ENCODE data around the gene ELMO1. TPM values are rescaled to one million over a fixed set of nuclear protein-coding genes. Genes with fewer than 3 reads are reported as not detected.

The ELMO1 gene
- total and polyA plus RNA-seq, 2 experiments from 2014 or later, result 9.6 to 10.8 TPM

GRCh38 chr7:37344886-37345579, 103.6 kb downstream of the ELMO1 start:
- Histone ChIP-seq H3K27me3 (no peaks in the 10 kb centered on the region), H3K4me3 (no peak overlapping the region), H3K36me3 (no peaks in the 10 kb centered on the region), H3K9me3 (ENCODE audit: low read depth) (no peaks in the 10 kb centered on the region), H3K4me1 (ENCODE audit: low read depth) (peaks cover 8% of the 10 kb centered on the region), H3K27ac (peak overlapping the region; percentile 79)
- no peak for DNase-seq (ENCODE audit: low read depth in 1 of 2, low spot score in 1 of 2)
- TF ChIP-seq, protein P1, sequence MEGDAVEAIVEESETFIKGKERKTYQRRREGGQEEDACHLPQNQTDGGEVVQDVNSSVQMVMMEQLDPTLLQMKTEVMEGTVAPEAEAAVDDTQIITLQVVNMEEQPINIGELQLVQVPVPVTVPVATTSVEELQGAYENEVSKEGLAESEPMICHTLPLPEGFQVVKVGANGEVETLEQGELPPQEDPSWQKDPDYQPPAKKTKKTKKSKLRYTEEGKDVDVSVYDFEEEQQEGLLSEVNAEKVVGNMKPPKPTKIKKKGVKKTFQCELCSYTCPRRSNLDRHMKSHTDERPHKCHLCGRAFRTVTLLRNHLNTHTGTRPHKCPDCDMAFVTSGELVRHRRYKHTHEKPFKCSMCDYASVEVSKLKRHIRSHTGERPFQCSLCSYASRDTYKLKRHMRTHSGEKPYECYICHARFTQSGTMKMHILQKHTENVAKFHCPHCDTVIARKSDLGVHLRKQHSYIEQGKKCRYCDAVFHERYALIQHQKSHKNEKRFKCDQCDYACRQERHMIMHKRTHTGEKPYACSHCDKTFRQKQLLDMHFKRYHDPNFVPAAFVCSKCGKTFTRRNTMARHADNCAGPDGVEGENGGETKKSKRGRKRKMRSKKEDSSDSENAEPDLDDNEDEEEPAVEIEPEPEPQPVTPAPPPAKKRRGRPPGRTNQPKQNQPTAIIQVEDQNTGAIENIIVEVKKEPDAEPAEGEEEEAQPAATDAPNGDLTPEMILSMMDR (IDR thresholded peaks at IDR 0.05; ENCODE audit: low read depth, low read length), result no peak

- DNase-seq (ENCODE audit: low read depth in 1 of 2, low spot score in 1 of 2), result no peak
- Histone ChIP-seq H3K9me3 (ENCODE audit: low read depth) (no peaks in the 10 kb centered on the region), H3K4me1 (ENCODE audit: low read depth) (peaks cover 8% of the 10 kb centered on the region), H3K27ac (peak overlapping the region; percentile 64), H3K4me3 (no peak overlapping the region), H3K36me3 (no peaks in the 10 kb centered on the region), H3K27me3 (no peaks in the 10 kb centered on the region)
- TF ChIP-seq, protein P1 (IDR thresholded peaks at IDR 0.05; ENCODE audit: low read depth, low read length), result no peak
These were observed 105.8 kb downstream of the ELMO1 start for GRCh38 chr7:37342688-37343471.

DNA sequence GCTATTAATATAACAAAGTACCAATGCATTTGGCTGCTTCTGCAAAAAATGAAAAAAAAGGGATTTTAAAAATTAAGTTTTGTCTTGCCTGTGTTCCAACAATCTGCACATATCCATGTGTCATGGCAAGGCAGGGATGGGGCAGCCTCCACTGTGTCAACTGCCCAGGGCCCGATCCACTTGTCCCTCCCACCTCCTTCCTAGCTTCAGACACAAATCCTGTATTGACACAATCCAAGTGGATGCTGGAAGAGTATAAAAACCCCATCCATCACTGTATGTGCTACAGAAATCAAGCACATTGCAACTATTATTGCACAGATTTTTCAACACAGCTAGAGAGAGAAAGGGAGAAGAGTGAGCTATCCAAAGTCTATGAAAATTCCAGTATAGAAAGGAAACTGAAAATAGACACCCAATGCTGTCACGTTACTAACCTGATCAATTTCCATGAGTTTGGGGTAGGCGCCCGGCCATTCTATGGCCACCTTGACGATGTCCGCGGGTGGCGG, 106.4 kb downstream of the ELMO1 start:
- Histone ChIP-seq H3K9me3 (ENCODE audit: low read depth) (no peaks in the 10 kb centered on the region), H3K4me1 (ENCODE audit: low read depth) (peaks cover 8% of the 10 kb centered on the region), H3K4me3 (no peak overlapping the region), H3K36me3 (no peaks in the 10 kb centered on the region), H3K27me3 (no peaks in the 10 kb centered on the region), H3K27ac (no peak overlapping the region)
- DNase-seq (ENCODE audit: low read depth in 1 of 2, low spot score in 1 of 2), result no peak
- TF ChIP-seq, protein P1 (IDR thresholded peaks at IDR 0.05; ENCODE audit: low read depth, low read length), result no peak

DNA sequence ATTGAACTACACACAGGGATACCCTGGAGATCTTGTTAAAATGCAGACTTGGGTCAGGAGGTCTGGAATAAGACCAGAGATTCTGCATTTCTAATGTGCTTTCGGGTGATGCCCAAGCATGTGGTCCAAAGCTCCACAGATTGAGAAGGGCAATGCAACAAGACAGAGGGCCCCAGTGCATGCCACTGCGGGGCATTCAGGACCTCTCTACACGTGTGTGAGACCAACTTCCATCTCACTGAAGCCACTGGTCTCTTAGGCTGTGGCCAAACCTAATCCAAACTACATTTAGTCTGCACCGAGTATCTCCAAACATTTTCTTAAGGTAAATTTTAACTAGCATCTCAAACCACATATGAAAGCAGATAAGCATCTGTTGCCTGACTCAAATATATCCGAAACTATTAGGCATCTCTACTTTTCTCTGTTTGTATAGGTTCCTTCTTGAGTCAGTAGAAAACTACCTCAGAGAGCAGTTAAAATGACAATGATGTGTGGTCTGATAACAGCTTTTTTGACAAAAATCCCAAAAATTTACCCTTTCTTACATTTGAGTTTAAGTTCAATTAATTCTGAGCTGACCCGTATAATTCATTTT, 107.5 kb downstream of the ELMO1 start:
- no peak overlapping the region for H3K27ac ChIP-seq
- TF ChIP-seq, protein P1 (IDR thresholded peaks at IDR 0.05; ENCODE audit: low read depth, low read length), result no peak
- H3K36me3 ChIP-seq, result no peaks in the 10 kb centered on the region
- no peak for DNase-seq (ENCODE audit: low read depth in 1 of 2, low spot score in 1 of 2)
- no peak overlapping the region for H3K4me3 ChIP-seq
- H3K9me3 ChIP-seq (ENCODE audit: low read depth), result no peaks in the 10 kb centered on the region
- H3K27me3 ChIP-seq, result no peaks in the 10 kb centered on the region
- H3K4me1 ChIP-seq (ENCODE audit: low read depth), result peaks cover 8% of the 10 kb centered on the region

DNA sequence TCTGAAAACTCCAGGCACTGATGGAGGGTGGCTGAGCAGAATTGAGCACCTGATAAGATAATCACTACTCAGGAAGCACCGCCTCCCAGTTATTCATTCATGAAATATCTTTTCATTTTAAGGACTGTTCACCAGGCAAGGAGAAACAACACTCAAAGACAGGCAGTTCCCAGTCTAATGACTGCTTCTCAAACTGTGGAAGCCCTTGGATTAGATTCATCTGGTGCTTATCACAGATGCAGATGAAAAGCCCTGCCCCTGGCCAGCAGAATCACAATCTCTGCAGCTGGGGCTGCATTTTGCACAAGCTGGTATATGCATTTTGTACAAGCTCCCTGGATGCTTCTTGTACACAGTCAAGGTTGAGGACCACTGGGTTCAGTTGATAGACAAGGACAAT, 109.7 kb downstream of the ELMO1 start:
- Histone ChIP-seq H3K27ac (no peak overlapping the region), H3K27me3 (no peaks in the 10 kb centered on the region), H3K4me3 (no peak overlapping the region), H3K4me1 (ENCODE audit: low read depth) (no peaks in the 10 kb centered on the region), H3K9me3 (ENCODE audit: low read depth) (no peaks in the 10 kb centered on the region), H3K36me3 (no peaks in the 10 kb centered on the region)
- TF ChIP-seq, protein P1 (IDR thresholded peaks at IDR 0.05; ENCODE audit: low read depth, low read length), result no peak
- DNase-seq (ENCODE audit: low read depth in 1 of 2, low spot score in 1 of 2), result no peak
